Measurements from ENCODE around the gene CNBD2. TPM values are rescaled to one million over a fixed set of nuclear protein-coding genes. Genes with fewer than 3 reads are reported as not detected.
A peak's percentile ranks its signal among the peaks of the same experiment; 100 is the strongest.
"Not testable (repeated sequence)": the region's sequence is repeated elsewhere in the genome, so short reads cannot be mapped to it uniquely, and the experiment has no call there.

The CNBD2 gene
- total RNA-seq, 5 donors from 2014 or later (not counting 1 experiment from before 2014, with no cell fraction given): 5.3 to 20.1 (median 7.4) TPM

GRCh38 chr20:36046073-36046798 is 77.8 kb downstream of the CNBD2 start:
- DNase-seq; H3K36me3 ChIP-seq (ENCODE audit: control insufficient read depth in 2 of 2, extremely low read depth in 1 of 2, insufficient read depth in 1 of 2, low read length in 1 of 2); H3K9me3 Mint-ChIP-seq; H3K27me3 ChIP-seq (replicated peaks in 1 of 2; ENCODE audit: control insufficient read depth in 2 of 2, extremely low read depth in 1 of 2, insufficient read depth in 2 of 2, low read length in 1 of 2); H3K4me3 ChIP-seq (ENCODE audit: control insufficient read depth in 1 of 2, extremely low read depth in 1 of 2, low read length in 1 of 2); H3K4me3 Mint-ChIP-seq; ATAC-seq (replicated peaks in 1 of 4); H3K27me3 Mint-ChIP-seq; H3K27ac ChIP-seq (ENCODE audit: low read length); H3K4me1 ChIP-seq (ENCODE audit: control insufficient read depth in 1 of 2, extremely low read depth in 1 of 2, insufficient read depth in 2 of 2, low read length in 2 of 2); H3K9me3 ChIP-seq: not testable (repeated sequence)
- Mint-ChIP-seq H3K36me3 (peaks cover 36% of the 10 kb centered on the region), H3K4me1 (peaks cover 43 to 44% (median 44%) of the 10 kb centered on the region in 3 donors), H3K27ac (peak overlapping the region in 1 of 2 donors; percentile 36)
- CTCF ChIA-PET: interaction anchor here in 1 of 2 donors (0.6 kb wide), 1 partner anchor 217 kb away, joined by 3 read pairs; no protein-coding TSS in a partner anchor
- POLR2A ChIA-PET: interaction anchor here in 1 of 2 donors (0.7 kb wide), 1 partner anchor 237 kb away, joined by 3 read pairs; no protein-coding TSS in a partner anchor
- no CpG with 5 or more reads among the region's 4 CpGs for whole genome bisulfite sequencing (ENCODE audit: insufficient coverage)

- H3K27ac ChIP-seq (ENCODE audit: low read length); H3K27me3 ChIP-seq (replicated peaks in 1 of 2; ENCODE audit: control insufficient read depth in 2 of 2, extremely low read depth in 1 of 2, insufficient read depth in 2 of 2, low read length in 1 of 2); CTCF ChIA-PET; H3K27me3 Mint-ChIP-seq; H3K9me3 Mint-ChIP-seq; DNase-seq; H3K9me3 ChIP-seq; ATAC-seq (replicated peaks in 1 of 4); H3K36me3 ChIP-seq (ENCODE audit: control insufficient read depth in 2 of 2, extremely low read depth in 1 of 2, insufficient read depth in 1 of 2, low read length in 1 of 2): not testable (repeated sequence)
- H3K4me3 ChIP-seq (ENCODE audit: control insufficient read depth in 1 of 2, extremely low read depth in 1 of 2, low read length in 1 of 2): peak overlapping the region in 1 of 2 donors; percentile 23
- Mint-ChIP-seq H3K4me1 (peaks cover 47 to 50% (median 47%) of the 10 kb centered on the region in 3 donors), H3K27ac (peak overlapping the region; percentile 89 to 90), H3K36me3 (peaks cover 30% of the 10 kb centered on the region), H3K4me3 (peak overlapping the region; percentile 86 to 93 (median 87))
- peaks cover 12 to 14% of the 10 kb centered on the region in 2 experiments for H3K4me1 ChIP-seq (ENCODE audit: control insufficient read depth in 1 of 2, extremely low read depth in 1 of 2, insufficient read depth in 2 of 2, low read length in 2 of 2)
- POLR2A ChIA-PET: interaction anchor here in 1 of 2 donors (0.5 kb wide), 1 partner anchor 1962 kb away, joined by 4 read pairs; no protein-coding TSS in a partner anchor
- WGBS (ENCODE audit: insufficient coverage): 0% methylated on average over 2 of the region's 2 CpGs
Observed at GRCh38 chr20:36049408-36049807, 81.0 kb downstream of the CNBD2 start.

GRCh38 chr20:36050436-36051317 is 82.3 kb downstream of the CNBD2 start:
- peaks cover 43 to 47% (median 46%) of the 10 kb centered on the region in 3 donors for H3K4me1 Mint-ChIP-seq
- peak overlapping the region; percentile 86 to 93 (median 87) for H3K4me3 Mint-ChIP-seq
- H3K27me3 ChIP-seq (replicated peaks in 1 of 2; ENCODE audit: control insufficient read depth in 2 of 2, extremely low read depth in 1 of 2, insufficient read depth in 2 of 2, low read length in 1 of 2): peaks cover 0 to 5% of the 10 kb centered on the region in 2 experiments
- H3K9me3 Mint-ChIP-seq: no peaks in the 10 kb centered on the region
- DNase-seq: peak; percentile 69 to 92 (median 82)
- CTCF ChIA-PET: no interaction called here
- H3K27ac Mint-ChIP-seq: peak overlapping the region; percentile 89 to 90
- H3K9me3 ChIP-seq: no peaks in the 10 kb centered on the region
- POLR2A ChIA-PET: no interaction called here
- peak overlapping the region; percentile 81 for H3K27ac ChIP-seq (ENCODE audit: low read length)
- peak overlapping the region; percentile 74 to 89 for H3K4me3 ChIP-seq (ENCODE audit: control insufficient read depth in 1 of 2, extremely low read depth in 1 of 2, low read length in 1 of 2)
- H3K36me3 ChIP-seq (ENCODE audit: control insufficient read depth in 2 of 2, extremely low read depth in 1 of 2, insufficient read depth in 1 of 2, low read length in 1 of 2): no peaks in the 10 kb centered on the region
- peak; percentile 95 to 97 (median 96) for ATAC-seq (replicated peaks in 1 of 4)
- peaks cover 12 to 14% of the 10 kb centered on the region in 2 experiments for H3K4me1 ChIP-seq (ENCODE audit: control insufficient read depth in 1 of 2, extremely low read depth in 1 of 2, insufficient read depth in 2 of 2, low read length in 2 of 2)
- under 1% methylated on average over 61 of the region's 75 CpGs for WGBS (ENCODE audit: insufficient coverage)
- peaks cover 27% of the 10 kb centered on the region for H3K36me3 Mint-ChIP-seq
- H3K27me3 Mint-ChIP-seq: peaks cover 4 to 8% of the 10 kb centered on the region in 2 donors

- Mint-ChIP-seq H3K4me3 (peak overlapping the region; percentile 86 to 93 (median 87)), H3K27me3 (peaks cover 4 to 8% of the 10 kb centered on the region in 2 donors), H3K9me3 (no peaks in the 10 kb centered on the region), H3K36me3 (peaks cover 22% of the 10 kb centered on the region), H3K27ac (peak overlapping the region; percentile 88 to 90), H3K4me1 (peaks cover 35 to 38% (median 38%) of the 10 kb centered on the region in 3 donors)
- no peaks in the 10 kb centered on the region for H3K9me3 ChIP-seq
- peak overlapping the region; percentile 81 for H3K27ac ChIP-seq (ENCODE audit: low read length)
- peaks cover 0 to 9% of the 10 kb centered on the region in 2 experiments for H3K27me3 ChIP-seq (replicated peaks in 1 of 2; ENCODE audit: control insufficient read depth in 2 of 2, extremely low read depth in 1 of 2, insufficient read depth in 2 of 2, low read length in 1 of 2)
- H3K4me3 ChIP-seq (ENCODE audit: control insufficient read depth in 1 of 2, extremely low read depth in 1 of 2, low read length in 1 of 2): peak overlapping the region; percentile 59 to 89
- POLR2A ChIA-PET: no interaction called here
- CTCF ChIA-PET: no interaction called here
- no peaks in the 10 kb centered on the region for H3K36me3 ChIP-seq (ENCODE audit: control insufficient read depth in 2 of 2, extremely low read depth in 1 of 2, insufficient read depth in 1 of 2, low read length in 1 of 2)
- DNase-seq: no peak
- 93% methylated on average over 13 of the region's 13 CpGs for WGBS (ENCODE audit: insufficient coverage)
- ATAC-seq (replicated peaks in 1 of 4): no peak
- H3K4me1 ChIP-seq (ENCODE audit: control insufficient read depth in 1 of 2, extremely low read depth in 1 of 2, insufficient read depth in 2 of 2, low read length in 2 of 2): peaks cover 12 to 14% of the 10 kb centered on the region in 2 experiments
Observed at GRCh38 chr20:36051318-36052116, 83.1 kb downstream of the CNBD2 start.

- ChIA-PET POLR2A (no interaction called here), CTCF (no interaction called here)
- Histone ChIP-seq H3K27me3 (replicated peaks in 1 of 2; ENCODE audit: control insufficient read depth in 2 of 2, extremely low read depth in 1 of 2, insufficient read depth in 2 of 2, low read length in 1 of 2) (peaks cover 0 to 9% of the 10 kb centered on the region in 2 experiments), H3K9me3 (no peaks in the 10 kb centered on the region), H3K36me3 (ENCODE audit: control insufficient read depth in 2 of 2, extremely low read depth in 1 of 2, insufficient read depth in 1 of 2, low read length in 1 of 2) (no peaks in the 10 kb centered on the region), H3K27ac (ENCODE audit: low read length) (no peak overlapping the region), H3K4me1 (ENCODE audit: control insufficient read depth in 1 of 2, extremely low read depth in 1 of 2, insufficient read depth in 2 of 2, low read length in 2 of 2) (peaks cover 9 to 14% of the 10 kb centered on the region in 2 experiments), H3K4me3 (ENCODE audit: control insufficient read depth in 1 of 2, extremely low read depth in 1 of 2, low read length in 1 of 2) (no peak overlapping the region)
- ATAC-seq (replicated peaks in 1 of 4) (no peak), DNase-seq (no peak)
- Mint-ChIP-seq H3K36me3 (peaks cover 22% of the 10 kb centered on the region), H3K4me1 (peaks cover 30 to 36% (median 32%) of the 10 kb centered on the region in 3 donors), H3K4me3 (peak overlapping the region in 1 of 3 donors; percentile 93), H3K27ac (peak overlapping the region; percentile 88 to 90), H3K9me3 (no peaks in the 10 kb centered on the region), H3K27me3 (peaks cover 4 to 8% of the 10 kb centered on the region in 2 donors)
- WGBS (ENCODE audit: insufficient coverage): 94% methylated on average over 2 of the region's 6 CpGs
Observed at GRCh38 chr20:36052117-36052513, 83.7 kb downstream of the CNBD2 start.
